Fibroblast of peridontal ligament (primary cell): ENCODE results near the gene BNC2.
A peak's percentile ranks its signal among the peaks of the same experiment; 100 is the strongest.

Source experiments
- DNase-seq: peaks from one replicate; pipeline ENCODE4 v3.0.0-alpha.2; 2010; ENCODE audit errors: extremely low read depth

BNC2 gene

GRCh38 chr9:16869882-16870595 lies 431 bp downstream of the BNC2 start:
- DNase-seq = no peak

GRCh38 chr9:16869131-16869881 lies 1.2 kb downstream of the BNC2 start:
- peak; percentile 61 for DNase-seq

GRCh38 chr9:16868701-16869100 lies 1.8 kb downstream of the BNC2 start:
- peak; percentile 48 for DNase-seq

- peak; percentile 80 for DNase-seq
These were observed 2.7 kb downstream of the BNC2 start for GRCh38 chr9:16867576-16868311.

GRCh38 chr9:16866587-16866986 lies 3.9 kb downstream of the BNC2 start:
- DNase-seq = peak; percentile 64

GRCh38 chr9:16864649-16865434 lies 5.6 kb downstream of the BNC2 start:
- DNase-seq = peak; percentile 71

- no peak for DNase-seq
These were observed 22.3 kb downstream of the BNC2 start for GRCh38 chr9:16848179-16848578.

GRCh38 chr9:16846986-16847385 lies 23.5 kb downstream of the BNC2 start:
- no peak for DNase-seq

GRCh38 chr9:16846367-16846766 lies 24.1 kb downstream of the BNC2 start:
- DNase-seq = no peak

GRCh38 chr9:16834817-16835216 lies 35.7 kb downstream of the BNC2 start:
- DNase-seq = no peak

GRCh38 chr9:16833296-16833835 lies 37.1 kb downstream of the BNC2 start:
- no peak for DNase-seq

- DNase-seq = no peak
These were observed 38.4 kb downstream of the BNC2 start for GRCh38 chr9:16832101-16832500.

- DNase-seq = no peak
These were observed 39.7 kb downstream of the BNC2 start for GRCh38 chr9:16830806-16831205.

- peak; percentile 59 for DNase-seq
These were observed 41.9 kb downstream of the BNC2 start for GRCh38 chr9:16828340-16829281.

GRCh38 chr9:16825971-16826625 lies 44.4 kb downstream of the BNC2 start:
- peak; percentile 84 for DNase-seq

- DNase-seq = peak; percentile 89
These were observed 45.1 kb downstream of the BNC2 start for GRCh38 chr9:16825331-16825725.

GRCh38 chr9:16824545-16825330 lies 45.7 kb downstream of the BNC2 start:
- peak; percentile 71 for DNase-seq

GRCh38 chr9:16823906-16824305 lies 46.6 kb downstream of the BNC2 start:
- no peak for DNase-seq

- DNase-seq = no peak
These were observed 49.1 kb downstream of the BNC2 start for GRCh38 chr9:16821344-16821743.
